OCI-LY1 (cell line): ENCODE measurements around the gene ZNF708.
"Not testable (repeated sequence)": the region's sequence is repeated elsewhere in the genome, so short reads cannot be mapped to it uniquely, and the experiment has no call there.

Experiments
- H2AFZ ChIP-seq: fragments of 200-600 bp; sonication (generic), shearing (Covaris generic); 2 replicates; pipeline ENCODE4 v1.6.0; 2014; ENCODE audit warnings: antibody characterized with exemption, mild to moderate bottlenecking, low read length
- H3F3A ChIP-seq: fragments of 200-600 bp; sonication (generic), shearing (Covaris generic); 2 replicates; pipeline ENCODE4 v1.6.0; 2014; ENCODE audit warnings: mild to moderate bottlenecking, antibody characterized with exemption, low read length, moderate library complexity; ENCODE audit not compliant: insufficient read depth
- H3K27ac ChIP-seq: fragments of 200-600 bp; sonication (generic); 2 replicates; pipeline ENCODE4 v1.5.1; 2014; ENCODE audit warnings: low read length, mixed run types, mild to moderate bottlenecking, low read depth; ENCODE audit not compliant: poor library complexity, severe bottlenecking
- H3K27me3 ChIP-seq: fragments of 200-600 bp; sonication (generic); 2 replicates; pipeline ENCODE4 v1.6.0; 2014; ENCODE audit warnings: antibody characterized with exemption, mild to moderate bottlenecking, low read length, moderate library complexity; ENCODE audit not compliant: insufficient read depth
- H3K36me3 ChIP-seq: fragments of 200-600 bp; sonication (generic); 2 replicates; pipeline ENCODE4 v1.6.1; 2014; ENCODE audit warnings: mild to moderate bottlenecking, antibody characterized with exemption, low read length, moderate library complexity, mixed read lengths; ENCODE audit not compliant: insufficient read depth
- H3K4me1 ChIP-seq: fragments of 200-600 bp; sonication (generic); 2 replicates; pipeline ENCODE4 v1.5.1; 2014; ENCODE audit warnings: mild to moderate bottlenecking, low read length, moderate library complexity; ENCODE audit not compliant: insufficient read depth, severe bottlenecking
- H3K4me2 ChIP-seq: fragments of 200-600 bp; sonication (generic), shearing (Covaris generic); 2 replicates; pipeline ENCODE4 v1.6.1; 2014; ENCODE audit warnings: low read length
- H3K4me3 ChIP-seq: fragments of 200-600 bp; sonication (generic); 2 replicates; pipeline ENCODE4 v1.5.1; 2014; ENCODE audit warnings: low read length, low read depth, mild to moderate bottlenecking, mixed read lengths; ENCODE audit not compliant: poor library complexity, severe bottlenecking
- H3K79me2 ChIP-seq: fragments of 200-600 bp; shearing (Covaris generic); 2 replicates; pipeline ENCODE4 v1.6.1; 2016; ENCODE audit warnings: mixed run types, low read length, mixed read lengths; ENCODE audit not compliant: insufficient read depth
- H3K9ac ChIP-seq: fragments of 200-600 bp; sonication (generic), shearing (Covaris generic); 2 replicates; pipeline ENCODE4 v1.6.1; 2014; ENCODE audit warnings: mild to moderate bottlenecking, low read length, mixed read lengths
- H3K9me2 ChIP-seq: fragments of 200-600 bp; sonication (generic), shearing (Covaris generic); 2 replicates; pipeline ENCODE4 v1.6.1; 2014; ENCODE audit warnings: low read depth, mild to moderate bottlenecking, low read length, mixed read lengths
- H3K9me3 ChIP-seq: fragments of 200-600 bp; shearing (Covaris generic); 2 replicates; pipeline ENCODE4 v1.6.1; 2014; ENCODE audit warnings: low read length, mixed read lengths
- H4K20me1 ChIP-seq: fragments of 200-600 bp; sonication (generic), shearing (Covaris generic); 2 replicates; pipeline ENCODE4 v1.6.0; 2016; ENCODE audit warnings: mild to moderate bottlenecking, low read length; ENCODE audit not compliant: insufficient read depth
- EZH2 ChIP-seq: fragments of 200-600 bp; sonication (generic), shearing (Covaris generic); IDR thresholded peaks from 2 replicates; pipeline ENCODE4 v1.8.0; 2017; ENCODE audit warnings: borderline replicate concordance, mixed run types, mild to moderate bottlenecking, antibody characterized with exemption, low read length, moderate library complexity, mixed read lengths
- TF ChIP-seq, protein P1 (sequence below): fragments of 200-600 bp; sonication (generic), shearing (Covaris generic); IDR thresholded peaks from 2 replicates; pipeline ENCODE4 v1.5.1; 2017; ENCODE audit warnings: mild to moderate bottlenecking, antibody characterized with exemption, low read length, moderate library complexity, mixed read lengths

ZNF708 gene

GRCh38 chr19:21269813-21270212 lies 59.4 kb downstream of the ZNF708 start:
- Histone ChIP-seq H3K27me3 (no peaks in the 10 kb centered on the region), H3K9ac (no peak overlapping the region), H3K4me1 (no peaks in the 10 kb centered on the region), H3K79me2 (no peaks in the 10 kb centered on the region), H3K36me3 (no peaks in the 10 kb centered on the region), H3K4me3 (no peak overlapping the region), H3K4me2 (no peak overlapping the region), H3K9me3 (no peaks in the 10 kb centered on the region), H3F3A (no peaks in the 10 kb centered on the region), H3K9me2 (no peaks in the 10 kb centered on the region), H3K27ac (no peak overlapping the region), H2AFZ (no peak overlapping the region), H4K20me1 (no peaks in the 10 kb centered on the region)
- TF ChIP-seq, protein P1, sequence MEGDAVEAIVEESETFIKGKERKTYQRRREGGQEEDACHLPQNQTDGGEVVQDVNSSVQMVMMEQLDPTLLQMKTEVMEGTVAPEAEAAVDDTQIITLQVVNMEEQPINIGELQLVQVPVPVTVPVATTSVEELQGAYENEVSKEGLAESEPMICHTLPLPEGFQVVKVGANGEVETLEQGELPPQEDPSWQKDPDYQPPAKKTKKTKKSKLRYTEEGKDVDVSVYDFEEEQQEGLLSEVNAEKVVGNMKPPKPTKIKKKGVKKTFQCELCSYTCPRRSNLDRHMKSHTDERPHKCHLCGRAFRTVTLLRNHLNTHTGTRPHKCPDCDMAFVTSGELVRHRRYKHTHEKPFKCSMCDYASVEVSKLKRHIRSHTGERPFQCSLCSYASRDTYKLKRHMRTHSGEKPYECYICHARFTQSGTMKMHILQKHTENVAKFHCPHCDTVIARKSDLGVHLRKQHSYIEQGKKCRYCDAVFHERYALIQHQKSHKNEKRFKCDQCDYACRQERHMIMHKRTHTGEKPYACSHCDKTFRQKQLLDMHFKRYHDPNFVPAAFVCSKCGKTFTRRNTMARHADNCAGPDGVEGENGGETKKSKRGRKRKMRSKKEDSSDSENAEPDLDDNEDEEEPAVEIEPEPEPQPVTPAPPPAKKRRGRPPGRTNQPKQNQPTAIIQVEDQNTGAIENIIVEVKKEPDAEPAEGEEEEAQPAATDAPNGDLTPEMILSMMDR, result no peak
- TF ChIP-seq EZH2, result no peak

- no peaks in the 10 kb centered on the region for H3K9me2 ChIP-seq
- H3K4me3 ChIP-seq, result no peak overlapping the region
- H3K9ac ChIP-seq, result no peak overlapping the region
- H3K4me2 ChIP-seq, result no peak overlapping the region
- H3K79me2 ChIP-seq, result no peaks in the 10 kb centered on the region
- H3K27ac ChIP-seq, result no peak overlapping the region
- H2AFZ ChIP-seq, result no peak overlapping the region
- no peak for TF ChIP-seq EZH2
- TF ChIP-seq, protein P1, result no peak
- H3F3A ChIP-seq, result no peaks in the 10 kb centered on the region
- no peaks in the 10 kb centered on the region for H3K4me1 ChIP-seq
- H3K36me3 ChIP-seq, result no peaks in the 10 kb centered on the region
- no peaks in the 10 kb centered on the region for H3K27me3 ChIP-seq
- peaks cover 3% of the 10 kb centered on the region; the same call in 1 of the 2 replicates for H3K9me3 ChIP-seq
- H4K20me1 ChIP-seq, result no peaks in the 10 kb centered on the region
These were observed 64.3 kb downstream of the ZNF708 start for GRCh38 chr19:21264891-21265290.

- Histone ChIP-seq H3K9me2 (no peaks in the 10 kb centered on the region), H3K4me2 (no peak overlapping the region), H4K20me1 (no peaks in the 10 kb centered on the region)
These were observed 64.8 kb downstream of the ZNF708 start for GRCh38 chr19:21264416-21264815.

DNA sequence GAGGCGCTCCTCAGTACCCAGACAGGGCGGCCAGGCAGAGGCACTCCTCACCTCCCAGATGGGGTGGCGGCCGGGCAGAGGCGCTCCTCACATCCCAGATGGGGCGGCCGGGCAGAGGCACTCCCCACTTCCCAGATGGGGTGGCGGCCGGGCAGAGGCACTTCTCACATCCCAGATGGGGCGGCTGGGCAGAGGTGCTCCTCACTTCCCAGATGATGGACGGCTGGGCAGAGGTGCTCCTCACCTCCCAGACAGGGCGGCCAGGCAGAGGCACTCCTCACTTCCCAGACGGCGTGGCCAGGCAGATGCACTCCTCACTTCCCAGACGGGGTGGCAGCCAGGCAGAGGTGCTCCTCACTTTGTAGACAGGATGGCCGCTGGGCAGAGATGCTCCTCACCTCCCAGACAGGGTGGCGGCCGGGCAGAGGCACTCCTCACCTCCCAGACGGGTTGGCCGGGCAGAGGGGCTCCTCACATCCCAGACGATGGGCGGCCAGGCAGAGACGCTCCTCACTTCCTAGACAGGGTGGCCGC lies 68.3 kb downstream of the ZNF708 start:
- not testable (repeated sequence) for H3K36me3 ChIP-seq

More at GRCh38 chr19:21264416-21264815, 64.8 kb downstream of the ZNF708 start:
- no peaks in the 10 kb centered on the region for H3F3A ChIP-seq
- no peak overlapping the region for H3K4me3 ChIP-seq
- H3K27ac ChIP-seq, result no peak overlapping the region
- H3K27me3 ChIP-seq, result no peaks in the 10 kb centered on the region
- no peaks in the 10 kb centered on the region for H3K79me2 ChIP-seq
- H3K36me3 ChIP-seq, result no peaks in the 10 kb centered on the region
- no peaks in the 10 kb centered on the region for H3K4me1 ChIP-seq
- TF ChIP-seq, protein P1, result no peak
- peaks cover 3% of the 10 kb centered on the region; the same call in 1 of the 2 replicates for H3K9me3 ChIP-seq
- no peak overlapping the region for H3K9ac ChIP-seq
- no peak overlapping the region for H2AFZ ChIP-seq

More for the DNA sequence above, 68.3 kb downstream of the ZNF708 start:
- H3K4me1 ChIP-seq, H3K9me3 ChIP-seq, H2AFZ ChIP-seq, H3K79me2 ChIP-seq, H3F3A ChIP-seq, H3K9me2 ChIP-seq, H3K27me3 ChIP-seq, H4K20me1 ChIP-seq, H3K9ac ChIP-seq, H3K4me2 ChIP-seq, H3K4me3 ChIP-seq, H3K27ac ChIP-seq: not testable (repeated sequence)
